NCI-H82 (cell line): Measurements from ENCODE around the gene EXT2.

Source experiments
- DNase-seq: peaks from one replicate; lab custom pipeline; 2025; lab: John Stamatoyannopoulos, UW

The EXT2 gene

DNA sequence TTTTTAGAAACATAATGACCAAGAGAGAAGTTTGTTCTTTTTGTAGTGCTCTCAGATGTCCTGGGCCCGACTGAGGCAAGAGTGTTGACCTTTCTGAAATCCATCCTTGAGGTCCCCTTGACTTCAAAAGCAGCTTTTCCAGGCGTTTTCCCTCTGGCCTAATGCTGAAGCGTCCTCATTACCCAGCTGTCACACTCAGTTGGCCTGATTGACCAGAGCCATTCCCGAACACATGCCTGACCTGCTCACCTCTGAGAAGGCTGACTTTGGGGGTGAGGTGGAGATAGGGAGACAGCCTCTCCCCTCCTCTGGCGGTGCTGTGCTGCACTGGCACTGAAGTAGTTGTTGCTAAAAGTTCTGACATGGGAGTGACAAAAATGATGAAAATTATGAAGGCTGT, 147.6 kb downstream of the EXT2 start:
- no peak for DNase-seq

- no peak for DNase-seq
Observed at GRCh38 chr11:44243595-44244343, 148.3 kb downstream of the EXT2 start.

GRCh38 chr11:44244639-44245310, 149.3 kb downstream of the EXT2 start:
- no peak for DNase-seq

DNA sequence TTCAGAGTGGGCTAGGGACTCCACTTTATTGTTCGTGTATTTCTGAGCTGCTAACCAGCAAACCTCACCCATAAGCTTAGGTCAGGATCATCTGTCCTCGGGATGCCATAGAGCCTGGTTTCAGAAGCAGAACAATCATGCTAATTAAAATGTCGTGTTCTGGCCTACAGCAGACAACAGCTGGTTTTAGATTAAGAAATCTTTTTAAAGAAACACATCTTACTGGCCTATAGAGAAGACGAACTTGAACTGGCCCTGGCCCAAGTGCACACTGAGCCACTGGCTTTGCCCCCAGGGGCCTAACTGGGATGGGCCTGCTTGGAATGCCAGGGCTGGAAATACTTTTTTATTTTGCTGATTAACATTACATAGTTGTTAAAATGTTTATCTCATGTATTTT, 151.2 kb downstream of the EXT2 start:
- no peak for DNase-seq

DNA sequence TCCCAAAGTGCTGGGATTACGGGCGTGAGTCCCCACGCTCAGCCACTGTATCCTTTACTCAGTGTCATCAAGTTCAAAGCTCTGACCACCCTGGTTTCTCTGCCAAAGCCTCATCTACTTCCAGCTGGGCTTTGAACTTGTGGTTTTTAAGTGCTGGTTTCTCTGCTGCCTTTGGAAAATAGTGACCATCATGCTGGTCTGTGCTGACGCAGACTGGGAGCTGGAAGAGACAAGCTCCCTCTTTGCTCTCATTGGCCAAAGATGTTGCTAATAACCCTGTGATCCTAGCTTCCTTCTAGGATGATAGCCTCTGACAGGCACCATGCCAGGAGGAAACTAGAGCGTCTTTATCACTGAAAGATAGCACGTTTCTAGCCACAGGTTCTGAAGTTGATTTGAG, 152.0 kb downstream of the EXT2 start:
- DNase-seq, result no peak

DNA sequence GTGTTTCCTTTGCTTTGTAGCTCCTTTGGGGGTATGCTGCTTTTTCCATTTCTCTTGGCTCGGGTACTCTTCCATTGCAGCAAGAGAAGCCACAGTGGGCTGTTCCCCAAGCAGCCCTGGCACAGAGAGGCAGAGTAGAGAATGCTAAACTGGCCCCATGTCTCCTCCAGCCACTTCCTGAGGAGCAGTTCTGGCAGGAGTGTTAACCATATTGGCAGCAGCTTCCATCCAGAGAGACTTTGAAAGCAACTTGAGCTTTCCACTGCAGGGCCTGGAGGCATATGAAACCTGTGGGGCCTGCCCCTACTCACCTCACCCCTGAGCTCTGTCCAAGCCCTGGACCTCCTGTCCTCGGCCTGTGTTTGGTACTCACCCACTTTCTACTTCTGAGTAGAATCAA, 152.6 kb downstream of the EXT2 start:
- no peak for DNase-seq

GRCh38 chr11:44250421-44250820, 154.9 kb downstream of the EXT2 start:
- no peak for DNase-seq

DNA sequence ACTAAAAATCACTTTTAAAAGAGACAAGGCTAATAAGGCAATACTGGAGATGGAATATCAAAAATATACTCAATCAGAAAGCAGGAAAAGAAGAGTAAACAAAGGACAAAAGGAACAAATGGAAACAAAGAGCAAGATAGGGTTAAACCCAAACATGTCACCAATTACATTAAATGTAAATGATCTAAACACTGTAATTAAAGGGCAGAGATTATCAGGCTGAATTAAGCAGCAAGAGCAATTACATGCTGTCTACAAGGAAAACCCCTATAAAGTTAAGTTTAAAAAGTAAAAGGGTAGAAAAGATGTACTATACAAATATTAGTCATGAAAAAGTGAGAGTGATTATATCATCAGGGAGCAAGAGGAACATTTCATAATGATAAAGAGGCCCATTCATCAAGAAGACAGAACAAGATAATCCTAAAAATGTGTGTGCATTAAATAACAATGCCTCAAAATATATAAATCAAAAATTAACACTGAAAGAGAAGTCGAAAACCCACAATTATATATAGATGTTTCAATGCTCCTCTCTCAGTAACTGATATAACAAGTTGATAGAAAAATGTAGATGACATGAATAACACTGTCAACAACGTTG, 157.6 kb downstream of the EXT2 start:
- no peak for DNase-seq

DNA sequence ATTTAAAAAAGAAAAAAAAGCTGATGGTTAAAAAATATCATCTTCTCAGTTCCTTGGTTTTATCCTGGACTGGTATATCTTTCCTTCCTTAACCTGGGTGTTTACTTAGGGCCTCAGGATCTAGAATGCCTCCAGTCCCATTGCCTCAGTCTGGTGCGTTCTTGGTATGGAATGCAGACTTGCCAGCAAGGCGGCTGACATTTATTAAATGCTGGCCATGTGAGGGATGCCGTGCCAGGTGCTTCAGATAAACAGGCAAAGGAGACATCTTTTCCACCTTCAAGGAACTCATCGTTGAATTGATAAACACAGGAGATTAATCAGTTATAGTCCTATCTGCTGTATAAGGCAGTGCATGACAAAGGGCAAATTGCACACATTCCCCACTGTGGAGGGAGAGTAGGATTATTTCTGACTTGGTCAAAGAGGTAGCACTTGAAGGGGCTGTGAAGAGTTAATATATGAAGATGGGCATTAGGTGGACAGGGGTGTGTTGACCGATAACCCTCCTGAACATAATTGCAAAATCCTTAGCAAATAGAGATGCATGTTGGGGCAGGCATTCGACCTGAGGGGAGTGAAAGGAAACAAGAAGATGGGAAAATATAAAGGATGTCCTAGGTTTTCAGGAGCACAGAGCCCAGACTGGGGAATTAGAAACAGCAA, 160.1 kb downstream of the EXT2 start:
- no peak for DNase-seq

- no peak for DNase-seq
Observed at GRCh38 chr11:44256673-44257291, 161.3 kb downstream of the EXT2 start.

DNA sequence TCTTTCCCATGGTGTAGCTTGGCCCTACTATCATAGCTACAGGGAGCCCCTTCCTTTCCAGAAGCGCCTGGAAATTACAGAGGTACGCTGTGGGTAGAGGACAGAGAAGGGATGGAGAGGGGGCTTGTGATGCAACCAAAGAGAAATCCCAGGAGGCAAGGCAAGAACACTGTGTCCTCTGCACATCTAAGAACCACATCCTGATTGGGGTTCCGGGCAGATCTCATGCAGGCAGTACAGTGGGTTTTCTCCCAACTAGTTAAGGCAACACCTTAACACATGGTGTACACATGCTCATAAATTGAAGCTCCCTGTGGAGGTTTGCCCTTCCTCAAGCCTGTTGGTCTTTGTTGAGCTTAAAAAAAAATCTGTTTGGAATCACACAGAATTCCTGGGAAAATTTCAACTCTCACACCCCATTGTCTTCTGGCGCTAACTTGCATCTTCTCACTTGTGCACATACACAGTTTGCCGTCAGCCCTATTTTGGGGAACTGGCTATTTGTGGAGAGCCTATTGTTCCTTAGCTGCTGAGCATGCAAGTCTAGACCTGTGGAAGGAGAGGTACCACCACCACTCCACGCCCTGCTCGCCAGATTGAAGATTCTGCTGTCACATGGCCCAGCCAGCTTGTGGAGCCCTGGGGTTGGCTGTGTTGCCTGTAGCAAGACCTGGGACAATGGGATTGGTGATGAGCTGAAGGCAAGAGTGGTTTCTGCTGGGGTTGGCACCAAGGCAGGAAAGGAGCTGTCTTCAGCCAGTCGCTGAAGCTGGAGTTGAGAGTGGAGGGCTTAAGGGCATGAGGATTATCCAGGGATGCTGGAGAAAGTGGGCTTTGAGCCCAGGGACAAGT, 162.1 kb downstream of the EXT2 start:
- DNase-seq, result no peak

DNA sequence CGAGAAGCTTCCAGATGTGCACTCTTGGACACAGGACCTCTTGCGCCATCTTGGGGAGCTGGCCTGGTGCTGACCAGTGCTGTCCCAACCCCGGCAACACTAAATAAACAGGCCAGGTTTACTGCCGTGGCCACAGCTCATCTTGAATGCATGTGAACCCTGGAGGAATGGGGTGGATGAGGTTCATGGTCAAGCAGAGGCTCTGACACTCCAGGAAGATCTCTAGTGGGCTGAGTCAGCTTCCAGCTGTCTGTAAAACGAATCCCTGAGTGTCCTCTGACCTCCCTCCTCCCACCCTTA, 162.7 kb downstream of the EXT2 start:
- no peak for DNase-seq

DNA sequence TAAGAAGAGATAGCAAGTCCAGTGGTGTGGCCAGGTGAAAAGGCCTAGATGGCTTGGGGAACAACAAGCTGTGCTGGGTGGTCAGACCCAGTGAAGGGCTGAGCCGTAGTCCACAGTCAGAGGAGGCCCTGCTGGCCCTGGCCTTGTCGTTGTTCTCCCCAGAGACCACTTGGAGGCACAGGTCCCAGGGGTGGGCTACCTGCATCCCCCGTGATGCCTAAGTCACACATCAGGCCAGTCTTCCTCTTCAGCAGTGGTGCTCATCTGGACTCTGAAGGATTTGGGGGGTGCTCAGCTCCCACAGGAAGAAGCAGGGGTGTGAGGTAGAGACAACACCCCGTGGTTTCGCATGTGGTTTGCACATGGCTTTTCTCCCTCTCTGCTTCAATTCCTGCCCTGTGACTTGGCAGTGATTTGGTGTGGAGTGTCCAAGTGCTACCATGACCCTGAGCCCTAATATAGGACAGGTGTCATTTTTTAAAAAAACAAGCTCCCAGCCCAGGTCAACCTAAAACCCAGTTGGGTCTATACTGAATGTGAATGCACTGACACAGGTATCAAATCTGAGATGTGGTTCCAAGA, 163.5 kb downstream of the EXT2 start:
- DNase-seq, result no peak

DNA sequence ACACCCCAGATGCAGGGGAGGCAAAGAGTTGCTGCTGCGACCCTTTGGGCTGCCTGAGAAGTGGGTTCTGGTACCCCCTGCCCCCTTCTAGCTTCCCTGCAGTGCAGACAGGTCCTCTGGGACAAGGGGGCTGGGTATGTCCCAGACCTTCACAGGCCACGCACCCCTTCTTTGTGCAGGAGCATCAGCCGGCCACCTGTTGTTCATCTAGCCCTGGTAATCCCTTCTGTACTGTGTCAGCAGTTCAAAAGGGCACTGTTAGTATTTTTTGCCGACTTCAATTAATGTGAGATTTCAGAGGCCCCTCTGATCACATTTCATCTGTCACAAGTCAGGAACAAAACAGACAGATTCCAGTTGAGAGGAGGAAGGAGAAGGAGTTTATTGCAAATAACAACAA, 164.6 kb downstream of the EXT2 start:
- no peak for DNase-seq

DNA sequence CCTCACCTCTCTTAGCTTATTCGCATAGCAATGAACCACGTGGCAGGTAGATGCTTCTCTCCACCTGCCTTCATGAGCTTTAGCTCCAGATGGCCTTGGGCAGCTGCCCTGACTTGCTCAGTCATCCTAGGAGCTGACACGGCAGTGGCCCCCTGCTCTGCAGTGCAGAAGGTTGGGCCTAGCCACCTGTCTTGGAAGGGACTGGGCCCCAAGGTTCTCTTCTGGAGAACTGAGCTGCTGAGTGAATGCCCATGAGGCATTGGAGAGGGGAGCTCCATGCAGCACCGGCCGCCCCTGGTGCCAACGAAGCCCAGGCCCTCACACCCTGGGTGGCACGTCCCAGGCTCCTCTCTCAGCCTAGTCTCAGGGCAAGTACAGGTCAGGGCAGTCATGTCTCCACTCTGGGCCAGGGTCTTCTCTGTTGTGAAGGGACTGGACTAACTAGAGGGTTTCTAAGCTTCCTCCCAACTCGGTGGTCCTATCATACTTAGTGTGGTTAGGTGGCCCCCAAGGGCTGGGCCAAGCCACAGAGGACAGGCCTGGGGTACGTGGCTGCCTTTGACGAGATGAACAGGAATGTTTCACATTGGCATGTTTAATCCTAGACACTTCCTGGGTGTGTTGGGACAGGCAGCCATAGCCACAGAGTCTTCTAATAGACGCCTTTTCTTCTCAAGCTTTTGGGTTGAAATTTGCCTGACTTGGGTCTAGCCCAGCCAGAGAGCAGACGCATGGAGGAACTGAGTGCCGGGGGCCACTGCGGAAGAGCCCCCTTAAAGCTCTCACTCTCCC, 166.5 kb downstream of the EXT2 start:
- DNase-seq, result no peak

DNA sequence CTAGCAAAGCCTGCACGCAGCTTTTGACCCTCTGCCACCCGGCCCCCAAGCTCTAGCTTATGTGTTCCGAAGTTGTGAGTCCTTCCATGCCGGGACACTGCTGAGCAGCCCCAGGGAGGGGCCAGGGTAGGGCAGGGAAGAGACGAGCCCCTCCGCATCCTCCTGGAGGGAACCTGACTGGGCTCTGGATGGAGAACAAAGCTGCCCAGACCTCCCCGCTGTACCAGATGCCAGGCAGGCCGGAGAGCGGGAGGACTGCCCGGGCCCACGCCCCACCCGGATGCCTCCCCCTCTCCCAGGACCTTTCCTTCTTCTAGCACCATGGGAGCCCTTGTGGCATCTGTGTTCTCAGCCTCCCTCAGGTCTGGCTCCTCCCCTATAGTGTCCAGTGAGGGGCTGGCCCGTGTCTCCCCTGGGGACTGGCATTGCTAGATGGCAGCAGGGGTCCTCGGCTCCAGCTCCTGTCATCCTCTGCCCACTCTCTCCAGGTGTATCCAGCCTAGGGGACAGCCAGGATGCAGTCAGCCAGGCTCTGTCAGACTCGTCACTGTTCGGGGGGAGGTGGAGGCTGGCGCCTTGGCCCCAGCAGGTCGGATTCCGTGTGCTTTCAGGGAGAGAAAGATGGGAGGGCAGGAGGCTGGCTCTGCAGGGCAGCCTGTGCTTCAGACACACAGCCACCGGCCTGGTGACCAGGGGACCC, 168.4 kb downstream of the EXT2 start:
- no peak for DNase-seq

DNA sequence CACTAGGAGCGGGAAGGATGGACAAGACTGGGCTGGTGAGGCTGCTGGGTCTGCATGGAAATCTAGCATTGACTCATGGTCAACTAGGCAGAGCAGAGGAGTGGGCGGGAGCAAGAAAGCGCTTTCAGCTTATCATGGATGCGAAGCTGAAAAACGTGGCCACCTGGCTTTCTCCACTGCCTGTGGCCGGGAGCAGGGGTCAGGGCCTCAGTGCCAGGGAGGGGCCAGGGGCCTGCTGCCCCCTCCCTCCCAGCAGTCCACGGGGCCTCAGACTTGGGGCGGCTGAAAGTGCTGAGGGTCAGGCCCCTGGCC, 168.9 kb downstream of the EXT2 start:
- no peak for DNase-seq

DNA sequence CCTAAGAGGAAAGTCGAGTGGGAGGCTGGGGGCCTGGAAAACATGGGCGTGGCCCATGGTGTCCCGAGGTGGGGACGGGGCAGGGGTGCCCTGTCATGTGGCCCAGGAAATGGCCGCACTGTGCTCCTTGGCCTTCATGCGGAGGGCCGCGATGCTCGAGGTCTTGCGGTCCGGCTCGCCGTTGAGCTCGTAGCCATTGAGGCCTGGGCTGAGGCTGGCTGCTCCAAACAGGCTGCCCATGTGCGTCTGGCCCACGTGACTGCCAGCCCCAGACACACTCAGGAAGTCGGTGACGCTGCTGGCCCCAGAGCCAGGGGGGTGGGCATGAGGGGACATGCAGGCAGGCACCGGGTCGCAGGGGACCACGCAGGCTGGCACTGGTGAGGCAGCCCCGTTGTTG, 169.3 kb downstream of the EXT2 start:
- DNase-seq, result no peak

DNA sequence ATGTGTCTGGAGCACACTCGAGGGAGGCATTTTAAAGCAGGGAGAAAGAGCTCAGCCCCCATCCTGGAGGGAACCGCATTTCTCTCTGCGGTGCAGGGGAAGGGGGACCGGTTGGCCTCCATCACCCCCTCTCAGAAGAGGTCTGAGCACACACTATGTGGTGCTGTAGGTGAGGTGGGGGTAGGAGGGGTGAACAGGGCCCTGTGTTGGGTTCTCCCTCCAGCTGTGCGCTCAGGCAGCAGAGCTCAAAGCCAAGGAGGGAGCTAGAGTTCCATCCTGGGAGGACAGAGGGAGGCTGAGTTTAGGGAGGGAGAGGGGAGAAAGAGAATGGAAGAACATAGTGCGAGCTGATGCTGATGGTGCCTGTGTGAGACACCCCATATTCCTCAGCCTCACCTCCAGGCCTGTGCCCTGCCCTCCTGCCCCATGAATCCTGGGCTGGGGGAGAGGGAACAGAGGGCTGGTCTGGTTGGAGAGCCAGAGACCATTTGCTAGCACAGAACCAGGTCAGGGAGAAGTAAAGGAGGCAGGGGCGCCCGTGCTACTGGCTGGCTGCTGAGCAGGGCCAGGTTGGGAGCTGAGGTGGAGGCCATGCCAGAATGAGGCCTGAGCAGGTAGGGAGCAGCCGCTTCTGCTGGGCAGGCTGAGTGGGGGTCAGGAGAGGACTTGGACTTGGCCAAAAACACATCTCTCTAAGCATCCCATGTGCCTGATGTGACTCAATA, 170.7 kb downstream of the EXT2 start:
- no peak for DNase-seq
